Gastroesophageal sphincter (tissue), 4 donors: ENCODE measurements around the gene CFAP61. TPM values are rescaled to one million over a fixed set of nuclear protein-coding genes. Genes with fewer than 3 reads are reported as not detected.

ENCODE experiments used
- ATAC-seq: fragments of 150-250 bp; one replicate; pipeline ENCODE4 v1.9.1; 2016; ENCODE audit warnings: mild to moderate bottlenecking, moderate library complexity
- H3K27ac ChIP-seq, 4 donors: fragments of 200-600 bp; sonication (generic) in 3 of 4; 1 replicate in 3 of 4; 2 replicates in 1 of 4; pipeline ENCODE4 v1.5.1; 2016 to 2019
- H3K27me3 ChIP-seq: fragments of 200-600 bp; sonication (generic); one replicate; pipeline ENCODE4 v1.5.1; 2019
- H3K36me3 ChIP-seq, 2 donors: fragments of 200-600 bp; sonication (generic); one replicate each; pipeline ENCODE4 v1.5.1; 2019; ENCODE audit warnings: control low read depth in 1 of 2
- H3K4me1 ChIP-seq, 3 donors: fragments of 200-600 bp; sonication (generic); 1 replicate in 2 of 3; 2 replicates in 1 of 3; pipeline ENCODE4 v1.5.1; 2016 to 2019; ENCODE audit warnings: control low read depth in 2 of 3
- H3K4me3 ChIP-seq, 2 donors: fragments of 200-600 bp; sonication (generic); one replicate each; pipeline ENCODE4 v1.5.1; 2019; ENCODE audit warnings: mild to moderate bottlenecking in 1 of 2, moderate library complexity in 1 of 2
- H3K9me3 ChIP-seq, 3 donors: fragments of 200-600 bp; sonication (generic); one replicate each; pipeline ENCODE4 v1.5.1; 2017 to 2019; ENCODE audit warnings: control low read depth in 2 of 3
- EP300 ChIP-seq: sonication (generic); formaldehyde crosslinking; IDR thresholded peaks from one replicate; pipeline ENCODE4 v1.6.1; 2017; ENCODE audit warnings: antibody characterized with exemption, mild to moderate bottlenecking
- POLR2A ChIP-seq, 2 donors: fragments of 450-650 bp; IDR thresholded peaks; one replicate each; pipeline ENCODE4 v1.6.1; 2017; ENCODE audit warnings: antibody characterized with exemption in 2 of 2, mild to moderate bottlenecking in 2 of 2, moderate library complexity in 1 of 2
- POLR2AphosphoS5 ChIP-seq: sonication (generic); formaldehyde crosslinking; IDR thresholded peaks from one replicate; pipeline ENCODE4 v1.6.1; 2017; ENCODE audit warnings: antibody characterized with exemption
- WGBS, 2 donors: methylation state at CpG; one replicate each; pipeline ENCODE4 v1.1.5; 2018; ENCODE audit warnings: low coverage in 1 of 2; 5-methylcytosine and 5-hydroxymethylcytosine counted together
- total RNA-seq, 4 donors: library from RNA; depleted of rRNA; stranded (reverse); fragments of >200 nt; gene quantifications; one replicate each; pipeline ENCODE4 v1.1.0, GENCODE V29; 2016
- TF ChIP-seq, protein P1 (sequence below), 4 experiments: fragments of 200-600 bp in 2 of 4; fragments of 450-650 bp in 2 of 4; sonication (generic) in 1 of 4; IDR thresholded peaks; one replicate each; pipeline ENCODE4 v1.5.1; 2017 to 2019; ENCODE audit warnings: antibody characterized with exemption in 4 of 4, mild to moderate bottlenecking in 2 of 4, moderate library complexity in 2 of 4

The CFAP61 gene
- total RNA-seq, 4 donors from 2014 or later = 0.27 to 0.54 (median 0.30) TPM; not detected in 1

DNA sequence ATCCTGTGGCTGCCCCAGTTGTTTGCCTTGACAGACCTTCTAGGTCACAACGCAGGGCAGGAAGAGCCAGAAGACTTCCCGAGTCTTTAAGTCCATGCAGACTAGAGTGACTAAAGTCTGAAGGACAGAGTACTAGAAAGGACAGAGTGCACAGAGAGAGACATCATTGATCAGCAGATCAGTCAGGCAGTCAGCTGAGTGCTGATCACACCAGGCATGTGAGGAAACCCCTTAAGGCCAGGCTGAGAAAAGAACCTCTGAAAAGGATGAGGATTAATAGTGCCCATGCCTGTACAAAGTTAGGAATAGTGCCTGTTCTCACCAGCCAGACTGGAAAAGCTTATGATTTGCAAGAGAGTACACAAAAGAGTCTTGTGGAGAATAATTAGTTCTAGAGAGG, 91.3 kb downstream of the CFAP61 start:
- Histone ChIP-seq H3K4me3 (no peak overlapping the region), H3K27ac (no peak overlapping the region), H3K36me3 (no peaks in the 10 kb centered on the region), H3K27me3 (peaks cover 3% of the 10 kb centered on the region), H3K9me3 (no peaks in the 10 kb centered on the region), H3K4me1 (no peaks in the 10 kb centered on the region)
- ATAC-seq = no peak
- TF ChIP-seq POLR2A (IDR thresholded peaks at IDR 0.05) (no peak), POLR2AphosphoS5 (no peak), EP300 (no peak)
- TF ChIP-seq, protein P1, sequence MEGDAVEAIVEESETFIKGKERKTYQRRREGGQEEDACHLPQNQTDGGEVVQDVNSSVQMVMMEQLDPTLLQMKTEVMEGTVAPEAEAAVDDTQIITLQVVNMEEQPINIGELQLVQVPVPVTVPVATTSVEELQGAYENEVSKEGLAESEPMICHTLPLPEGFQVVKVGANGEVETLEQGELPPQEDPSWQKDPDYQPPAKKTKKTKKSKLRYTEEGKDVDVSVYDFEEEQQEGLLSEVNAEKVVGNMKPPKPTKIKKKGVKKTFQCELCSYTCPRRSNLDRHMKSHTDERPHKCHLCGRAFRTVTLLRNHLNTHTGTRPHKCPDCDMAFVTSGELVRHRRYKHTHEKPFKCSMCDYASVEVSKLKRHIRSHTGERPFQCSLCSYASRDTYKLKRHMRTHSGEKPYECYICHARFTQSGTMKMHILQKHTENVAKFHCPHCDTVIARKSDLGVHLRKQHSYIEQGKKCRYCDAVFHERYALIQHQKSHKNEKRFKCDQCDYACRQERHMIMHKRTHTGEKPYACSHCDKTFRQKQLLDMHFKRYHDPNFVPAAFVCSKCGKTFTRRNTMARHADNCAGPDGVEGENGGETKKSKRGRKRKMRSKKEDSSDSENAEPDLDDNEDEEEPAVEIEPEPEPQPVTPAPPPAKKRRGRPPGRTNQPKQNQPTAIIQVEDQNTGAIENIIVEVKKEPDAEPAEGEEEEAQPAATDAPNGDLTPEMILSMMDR (IDR thresholded peaks at IDR 0.05) = no peak
- WGBS, 2 donors = 0% methylated on average over 1 of the region's 2 CpGs; no CpG with 5 or more reads in 1 of the 2 donors

DNA sequence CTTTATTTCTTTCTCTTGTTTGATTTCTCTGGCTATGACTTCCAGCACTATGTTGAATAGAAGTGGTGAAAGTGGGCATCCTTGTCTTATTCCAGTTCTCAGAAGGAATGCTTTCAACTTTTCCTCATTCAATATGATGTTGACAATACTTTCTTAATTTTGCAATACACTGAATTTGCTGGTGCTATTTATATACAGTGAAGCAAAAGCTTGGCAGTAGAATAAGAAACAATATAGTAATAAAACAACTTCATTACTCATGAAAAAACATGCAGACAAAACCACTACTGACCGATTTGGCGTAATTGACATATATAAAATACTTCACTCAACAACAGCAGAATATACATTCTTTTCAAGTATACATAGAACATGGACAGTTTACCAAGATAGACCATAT, 96.4 kb downstream of the CFAP61 start:
- ATAC-seq = no peak

DNA sequence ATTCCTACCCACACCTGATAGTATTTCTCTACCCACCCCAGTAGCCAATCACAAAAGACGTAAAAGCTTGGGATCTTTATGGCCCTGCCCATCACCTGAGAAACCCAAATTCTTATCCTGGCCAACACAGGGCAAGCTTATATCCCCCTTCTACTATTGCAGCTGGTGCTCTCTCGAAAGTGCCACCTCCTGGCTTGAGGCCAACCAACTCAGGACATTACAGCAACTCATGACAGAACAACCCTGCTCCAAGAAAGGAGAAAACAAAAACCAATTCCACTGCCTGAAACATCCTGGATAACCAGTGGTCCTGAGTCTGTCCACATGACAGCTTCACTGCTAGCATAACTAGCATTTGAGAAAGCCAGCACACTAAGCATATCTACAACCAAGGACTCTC, 97.9 kb downstream of the CFAP61 start:
- Histone ChIP-seq H3K27ac (no peak overlapping the region), H3K4me3 (no peak overlapping the region), H3K36me3 (no peaks in the 10 kb centered on the region), H3K27me3 (peaks cover 9% of the 10 kb centered on the region), H3K4me1 (no peaks in the 10 kb centered on the region), H3K9me3 (peaks cover 0 to 19% (median 0%) of the 10 kb centered on the region in 3 donors)
- TF ChIP-seq EP300 (no peak), POLR2A (IDR thresholded peaks at IDR 0.05) (no peak), POLR2AphosphoS5 (no peak)
- TF ChIP-seq, protein P1 (IDR thresholded peaks at IDR 0.05) = no peak
- no peak for ATAC-seq
- 64% methylated on average over 2 of the region's 2 CpGs; no CpG with 5 or more reads in 1 of the 2 donors for WGBS, 2 donors

More for the DNA sequence above, 96.4 kb downstream of the CFAP61 start:
- H3K27ac ChIP-seq = no peak overlapping the region
- no peak overlapping the region for H3K4me3 ChIP-seq
- TF ChIP-seq, protein P1 (IDR thresholded peaks at IDR 0.05) = no peak
- no peak for TF ChIP-seq POLR2A (IDR thresholded peaks at IDR 0.05)
- TF ChIP-seq POLR2AphosphoS5 = no peak
- TF ChIP-seq EP300 = no peak
- H3K9me3 ChIP-seq = peaks cover 0 to 19% (median 0%) of the 10 kb centered on the region in 3 donors
- WGBS, 2 donors = 71 to 74% methylated on average over 2 of the region's 2 CpGs
- H3K36me3 ChIP-seq = no peaks in the 10 kb centered on the region
- H3K27me3 ChIP-seq = peaks cover 9% of the 10 kb centered on the region
- no peaks in the 10 kb centered on the region for H3K4me1 ChIP-seq

GRCh38 chr20:20160520-20160919, 108.2 kb downstream of the CFAP61 start:
- peaks cover 0 to 5% (median 0%) of the 10 kb centered on the region in 3 donors for H3K9me3 ChIP-seq
- ATAC-seq = no peak
- 31 to 40% methylated on average over 1 to 2 of the region's 2 CpGs for WGBS, 2 donors

GRCh38 chr20:20161611-20162010, 109.3 kb downstream of the CFAP61 start:
- Histone ChIP-seq H3K4me3 (no peak overlapping the region), H3K27me3 (no peaks in the 10 kb centered on the region), H3K27ac (no peak overlapping the region), H3K9me3 (peaks cover 0 to 5% (median 0%) of the 10 kb centered on the region in 3 donors), H3K36me3 (no peaks in the 10 kb centered on the region), H3K4me1 (no peaks in the 10 kb centered on the region)
- TF ChIP-seq POLR2AphosphoS5 (no peak), EP300 (no peak), POLR2A (IDR thresholded peaks at IDR 0.05) (no peak)
- TF ChIP-seq, protein P1 (IDR thresholded peaks at IDR 0.05) = no peak
- ATAC-seq = no peak
- 46 to 57% methylated on average over 4 of the region's 4 CpGs for WGBS, 2 donors

More at GRCh38 chr20:20160520-20160919, 108.2 kb downstream of the CFAP61 start:
- Histone ChIP-seq H3K27ac (no peak overlapping the region), H3K4me1 (no peaks in the 10 kb centered on the region), H3K27me3 (no peaks in the 10 kb centered on the region), H3K4me3 (no peak overlapping the region), H3K36me3 (no peaks in the 10 kb centered on the region)
- no peak for TF ChIP-seq EP300
- TF ChIP-seq POLR2A (IDR thresholded peaks at IDR 0.05) = no peak
- TF ChIP-seq, protein P1 (IDR thresholded peaks at IDR 0.05) = no peak
- TF ChIP-seq POLR2AphosphoS5 = no peak
